NCI-H1694 (cell line): ENCODE data around the gene LRP6.
"Not testable (repeated sequence)": the region's sequence is repeated elsewhere in the genome, so short reads cannot be mapped to it uniquely, and the experiment has no call there.

ENCODE experiments used
- DNase-seq: peaks from one replicate; lab custom pipeline; 2025; lab: John Stamatoyannopoulos, UW

The LRP6 gene

DNA sequence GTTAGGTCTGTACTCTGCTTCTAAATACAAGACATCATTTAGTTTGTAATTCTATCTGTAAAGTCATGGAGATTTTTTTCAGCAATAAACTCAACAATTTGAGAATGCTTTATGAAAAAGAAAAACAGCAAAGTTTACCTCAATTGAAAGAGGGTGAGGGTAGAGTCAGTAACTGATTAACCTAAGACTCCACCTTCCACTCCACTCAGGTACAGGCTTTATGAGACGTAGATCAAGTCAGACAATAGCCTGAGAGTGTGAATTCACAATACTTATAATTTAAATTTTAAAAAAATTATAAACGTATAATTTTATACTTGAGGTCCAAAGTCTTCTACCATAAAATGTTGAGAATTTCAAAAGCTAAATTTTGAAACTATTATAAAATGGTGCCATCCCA lies 150.2 kb downstream of the LRP6 start:
- DNase-seq: no peak

- DNase-seq: no peak
Observed at GRCh38 chr12:12115514-12115913, 151.3 kb downstream of the LRP6 start.

- not testable (repeated sequence) for DNase-seq
Observed at GRCh38 chr12:12110923-12111555, 155.8 kb downstream of the LRP6 start.

- no peak for DNase-seq
Observed at GRCh38 chr12:12108441-12109058, 158.3 kb downstream of the LRP6 start.

- DNase-seq: no peak
Observed at GRCh38 chr12:12107678-12108077, 159.2 kb downstream of the LRP6 start.

GRCh38 chr12:12099102-12099501 lies 167.7 kb downstream of the LRP6 start:
- no peak for DNase-seq

- no peak for DNase-seq
Observed at GRCh38 chr12:12098691-12099015, 168.2 kb downstream of the LRP6 start.

- DNase-seq: no peak
Observed at GRCh38 chr12:12097891-12098690, 168.8 kb downstream of the LRP6 start.

DNA sequence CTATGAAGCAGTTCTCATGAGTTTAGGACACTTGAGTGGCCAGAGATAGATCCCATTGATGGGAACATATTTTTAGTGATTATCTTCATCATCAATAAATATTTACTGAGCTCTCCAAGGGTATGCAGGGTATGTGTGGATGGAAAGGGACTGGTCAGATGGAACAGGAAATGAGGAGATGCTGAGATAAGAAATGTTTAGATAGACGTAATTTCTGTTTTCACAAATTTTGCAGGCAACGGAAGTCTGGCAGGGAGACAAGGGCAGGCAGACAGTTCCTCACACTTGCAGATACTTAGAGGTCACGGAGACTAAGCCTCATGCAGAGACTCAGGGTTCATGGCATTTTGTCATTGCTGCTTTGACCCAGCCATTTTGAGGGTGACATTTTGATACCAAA lies 171.8 kb downstream of the LRP6 start:
- no peak for DNase-seq

DNA sequence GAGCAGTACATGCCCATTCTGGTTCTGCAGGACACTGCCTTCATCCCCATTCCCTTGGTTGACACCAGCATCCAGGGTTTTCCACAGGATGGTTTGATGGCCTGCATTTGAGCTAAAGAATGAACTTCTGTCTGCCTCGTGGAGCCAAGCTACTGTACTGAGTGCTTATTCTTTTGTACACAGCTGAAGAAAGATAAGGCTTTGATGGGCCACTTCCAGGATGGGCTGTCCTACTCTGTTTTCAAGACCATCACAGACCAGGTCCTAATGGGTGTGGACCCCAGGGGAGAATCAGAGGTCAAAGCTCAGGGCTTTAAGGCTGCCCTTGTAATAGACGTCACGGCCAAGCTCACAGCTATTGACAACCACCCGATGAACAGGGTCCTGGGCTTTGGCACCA lies 172.4 kb downstream of the LRP6 start:
- DNase-seq: no peak

DNA sequence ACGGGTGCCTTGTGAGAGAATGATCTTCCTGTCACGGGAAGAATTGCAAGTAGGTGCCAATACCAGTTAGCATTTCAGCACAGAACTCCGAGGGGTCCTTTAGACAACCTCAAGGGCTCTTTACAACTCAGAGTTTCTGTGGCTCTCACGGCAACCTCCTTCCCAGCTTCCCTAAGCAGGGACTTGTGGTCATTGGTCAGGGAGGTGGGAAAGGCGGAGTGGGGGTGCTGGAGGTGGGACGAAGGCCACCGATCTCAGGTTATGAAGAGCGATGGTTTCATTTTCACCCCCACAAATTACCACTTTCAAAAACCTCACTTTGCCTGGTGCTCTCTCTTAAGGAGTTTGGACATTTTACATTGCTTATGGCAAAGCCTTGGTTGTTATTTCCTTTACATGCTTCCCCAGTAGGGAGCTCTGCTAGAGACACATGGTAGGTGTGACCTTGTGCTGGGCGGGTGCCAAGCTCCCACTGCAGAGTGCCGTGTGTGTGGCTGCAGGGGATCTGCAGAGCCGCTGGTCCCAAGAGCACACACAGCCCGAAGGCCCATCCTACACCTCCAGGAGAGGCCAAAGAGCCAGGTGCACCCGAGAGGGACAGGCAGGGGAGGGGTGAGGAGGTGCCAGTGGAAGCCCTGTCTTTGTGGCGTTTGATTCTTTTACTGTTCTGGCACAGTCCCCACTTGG lies 174.7 kb downstream of the LRP6 start:
- DNase-seq: peak; percentile 35

GRCh38 chr12:12091071-12091470 lies 175.8 kb downstream of the LRP6 start:
- no peak for DNase-seq

GRCh38 chr12:12088761-12089160 lies 178.1 kb downstream of the LRP6 start:
- no peak for DNase-seq

GRCh38 chr12:12088147-12088546 lies 178.7 kb downstream of the LRP6 start:
- no peak for DNase-seq

DNA sequence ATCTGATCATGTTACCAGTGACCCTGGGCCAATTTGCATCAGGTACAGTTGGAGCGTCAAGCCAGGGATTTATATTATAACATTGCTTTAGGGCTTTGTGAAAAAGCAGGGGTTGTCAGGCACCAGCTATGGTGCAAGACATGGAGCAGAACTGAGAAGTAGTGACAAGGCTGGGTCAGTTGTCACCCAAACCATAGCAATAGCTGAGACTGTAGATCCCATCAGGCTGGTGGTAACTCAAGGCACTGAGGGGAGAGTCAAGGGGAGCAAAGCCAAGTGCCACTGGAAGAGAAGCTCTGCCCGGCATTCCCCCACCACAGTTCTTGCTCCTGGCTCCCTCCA lies 179.2 kb downstream of the LRP6 start:
- DNase-seq: no peak

DNA sequence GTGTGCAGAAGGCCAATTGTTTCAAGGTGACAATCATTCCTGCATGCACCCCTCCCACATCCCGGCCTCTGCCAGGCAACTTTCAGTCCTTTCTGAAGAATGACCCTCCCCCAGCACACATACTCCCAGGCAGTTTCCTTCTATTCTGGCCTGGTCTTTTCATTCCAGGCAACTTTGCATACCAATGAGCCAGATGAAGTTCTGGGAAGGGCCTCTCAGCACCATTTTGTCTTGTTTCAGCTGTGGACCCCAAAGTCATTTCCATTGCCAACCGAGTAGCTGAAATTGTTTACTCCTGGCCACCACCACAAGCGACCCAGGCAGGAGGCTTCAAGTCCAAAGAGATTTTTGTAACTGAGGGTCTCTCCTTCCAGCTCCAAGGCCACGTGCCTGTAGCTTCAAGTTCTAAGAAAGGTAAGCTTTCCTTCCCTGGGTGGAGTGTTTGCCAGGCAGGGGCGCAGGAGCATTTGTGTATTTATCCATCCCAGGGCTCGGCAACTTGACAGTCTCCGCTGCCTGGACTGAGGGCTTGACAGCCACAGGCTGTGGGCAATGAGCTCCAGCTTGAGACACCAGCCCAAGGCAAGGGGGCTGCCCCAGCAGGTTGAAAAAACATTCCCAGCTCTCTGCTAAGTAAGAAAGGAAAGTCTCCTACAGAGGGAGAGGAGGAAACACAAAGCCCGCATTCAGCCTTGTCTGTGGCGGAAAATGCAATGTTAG lies 179.7 kb downstream of the LRP6 start:
- no peak for DNase-seq

DNA sequence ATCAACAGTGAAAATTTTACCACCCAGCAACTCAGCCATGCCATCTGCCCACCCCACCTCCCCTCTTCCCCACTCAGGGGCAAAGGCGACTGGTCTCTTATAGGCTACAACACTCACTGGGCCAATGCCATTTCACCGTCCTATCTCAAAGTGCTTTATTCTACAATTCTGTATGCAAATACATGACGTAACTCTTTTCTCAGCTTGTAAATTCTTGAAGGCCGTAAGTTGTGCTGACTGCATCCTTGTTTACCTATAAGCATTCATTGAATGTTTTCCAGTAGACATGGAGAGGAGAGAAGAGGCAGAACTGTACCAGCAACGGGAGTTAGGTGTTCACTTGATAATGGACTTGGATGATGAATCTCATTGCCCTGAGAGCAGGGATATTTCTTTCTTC lies 180.5 kb downstream of the LRP6 start:
- DNase-seq: no peak

- DNase-seq: no peak
Observed at GRCh38 chr12:12083688-12084087, 183.2 kb downstream of the LRP6 start.

- peak; percentile 62 for DNase-seq
Observed at GRCh38 chr12:12081836-12082497, 184.9 kb downstream of the LRP6 start.

GRCh38 chr12:12079291-12079690 lies 187.6 kb downstream of the LRP6 start:
- DNase-seq: no peak

DNA sequence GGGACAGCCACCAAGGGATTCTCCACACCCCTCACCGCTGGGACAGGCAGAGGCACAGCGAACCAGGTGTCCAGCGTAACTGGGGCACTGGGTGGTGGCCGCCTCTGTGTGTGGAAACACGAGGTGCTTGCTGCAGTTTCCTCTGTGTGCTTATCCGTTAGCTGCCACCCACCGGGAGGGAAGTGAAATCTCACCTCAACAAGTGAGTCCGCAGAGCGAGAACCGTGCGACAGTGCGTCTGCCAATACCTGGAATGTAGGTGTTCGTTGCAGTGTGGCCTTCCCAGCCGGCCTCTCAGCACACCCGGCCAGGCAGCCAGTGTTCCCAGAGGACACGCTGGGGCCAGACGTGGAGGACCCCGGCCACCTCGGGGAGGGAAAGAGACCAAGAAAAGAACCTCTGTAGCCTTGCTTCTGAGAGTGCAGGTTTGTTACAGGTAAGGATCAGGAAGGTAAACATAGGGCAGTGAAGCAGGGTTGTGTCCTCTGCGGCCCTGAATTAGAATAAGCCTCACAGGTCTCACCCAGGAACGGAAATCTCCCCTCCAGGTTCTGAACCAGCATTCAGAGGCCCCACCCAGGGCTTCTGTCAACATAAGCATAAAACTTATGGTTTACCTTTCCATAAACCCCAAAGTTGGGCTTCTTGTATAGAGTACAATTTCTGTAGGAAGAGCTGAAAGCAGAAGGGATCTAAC lies 194.6 kb downstream of the LRP6 start:
- no peak for DNase-seq
